A673 (cell line): ENCODE measurements around the gene HRH2. TPM values are rescaled to one million over a fixed set of nuclear protein-coding genes. Genes with fewer than 3 reads are reported as not detected.

Experiments
- BruUV-seq: library from RNA; stranded (reverse); fragments of 400-500 nt; replicated peaks from 2 replicates; lab custom pipeline; 2021; lab: Mats Ljungman, UMichigan
- CTCF ChIA-PET: fragments of 300-600 bp; sonication (Branson Sonifier 250); formaldehyde crosslinking; loops from one replicate; lab custom pipeline; 2022; ENCODE audit warnings: antibody characterized with exemption; lab: Charles Lee
- POLR2A ChIA-PET: fragments of 300-600 bp; sonication (Branson Sonifier 250); formaldehyde crosslinking; loops from one replicate; lab custom pipeline; 2022; ENCODE audit warnings: antibody characterized with exemption; ENCODE audit not compliant: low non-redundant PET; lab: Charles Lee
- DNase-seq: peaks from one replicate; pipeline ENCODE4 v3.0.0-alpha.2; 2015; ENCODE audit warnings: low spot score
- H3K27ac ChIP-seq: fragments of 200-600 bp; sonication (generic); 2 replicates; pipeline ENCODE4 v1.5.1; 2016; ENCODE audit warnings: mixed run types, low read depth, mild to moderate bottlenecking, mixed read lengths, antibody characterized with exemption, low read length; ENCODE audit not compliant: poor library complexity, severe bottlenecking
- H3K27me3 ChIP-seq: fragments of 200-600 bp; sonication (generic); replicated peaks from 2 replicates; pipeline ENCODE4 v1.6.1; 2017; ENCODE audit warnings: mixed run types, low read depth, mild to moderate bottlenecking, mixed read lengths, antibody characterized with exemption, low read length; ENCODE audit not compliant: insufficient read depth, poor library complexity
- H3K36me3 ChIP-seq: fragments of 200-600 bp; sonication (generic); 2 replicates; pipeline ENCODE4 v1.6.1; 2016; ENCODE audit warnings: mixed run types, mild to moderate bottlenecking, mixed read lengths, antibody characterized with exemption, low read length; ENCODE audit not compliant: insufficient read depth, poor library complexity, severe bottlenecking
- H3K4me1 ChIP-seq: fragments of 200-600 bp; sonication (generic); 2 replicates; pipeline ENCODE4 v1.6.1; 2017; ENCODE audit warnings: mixed run types, mild to moderate bottlenecking, mixed read lengths, antibody characterized with exemption, low read length; ENCODE audit not compliant: insufficient read depth, poor library complexity, severe bottlenecking
- H3K4me3 ChIP-seq: fragments of 200-600 bp; sonication (generic); 2 replicates; pipeline ENCODE4 v1.5.1; 2016; ENCODE audit warnings: low read depth, mixed run types, mild to moderate bottlenecking, mixed read lengths, low read length; ENCODE audit not compliant: poor library complexity, severe bottlenecking
- H3K9me3 ChIP-seq: fragments of 200-600 bp; sonication (generic); 2 replicates; pipeline ENCODE4 v1.6.1; 2016; ENCODE audit warnings: mixed run types, low read depth, mild to moderate bottlenecking, mixed read lengths, antibody characterized with exemption, low read length; ENCODE audit not compliant: poor library complexity, severe bottlenecking
- CTCF ChIP-seq: fragments of 300-800, 200-600 bp; sonication (generic); conservative IDR thresholded peaks from 2 replicates; pipeline ENCODE4 v1.5.1; 2017; ENCODE audit warnings: low read depth, mild to moderate bottlenecking, antibody characterized with exemption, low read length, moderate library complexity, mixed read lengths
- EZH2 ChIP-seq: fragments of 200-600 bp; sonication (generic); IDR thresholded peaks from 2 replicates; pipeline ENCODE4 v1.6.1; 2017; ENCODE audit warnings: borderline replicate concordance, low read depth, mild to moderate bottlenecking, mixed read lengths, antibody characterized with exemption, low read length; ENCODE audit not compliant: poor library complexity, severe bottlenecking
- intact Hi-C: fragments of 100-400 bp; cut with micrococcal nuclease; formaldehyde crosslinking; loops from one replicate; pipeline ENCODE4 v1.10.0; 2022; ENCODE audit not compliant: unreplicated experiment
- total RNA-seq: library from RNA; stranded (reverse); gene quantifications from 2 replicates; pipeline ENCODE4 v1.2.3, GENCODE V29; 2021

HRH2 gene
- total RNA-seq, 1 experiment from 2014 or later = not detected

GRCh38 chr5:175713930-175714329 lies 56.1 kb downstream of the HRH2 start:
- ChIA-PET CTCF (no interaction called here), POLR2A (no interaction called here)
- intact Hi-C loops = no loop called here
- no peak for DNase-seq
- TF ChIP-seq CTCF (no peak), EZH2 (no peak)
- no peaks in the 10 kb centered on the region for H3K36me3 ChIP-seq
- no peaks in the 10 kb centered on the region for H3K4me1 ChIP-seq
- H3K9me3 ChIP-seq = no peaks in the 10 kb centered on the region
- no peak overlapping the region for H3K4me3 ChIP-seq
- H3K27me3 ChIP-seq = peaks cover 43% of the 10 kb centered on the region
- no peak overlapping the region for H3K27ac ChIP-seq
- no TSS peak for BruUV-seq

- TF ChIP-seq CTCF = no peak
- no peak for TF ChIP-seq EZH2
- BruUV-seq = no TSS peak
- no peaks in the 10 kb centered on the region for H3K4me1 ChIP-seq
- no peak overlapping the region for H3K4me3 ChIP-seq
- POLR2A ChIA-PET = no interaction called here
- CTCF ChIA-PET = no interaction called here
- no peaks in the 10 kb centered on the region for H3K36me3 ChIP-seq
- no peak overlapping the region for H3K27ac ChIP-seq
- intact Hi-C loops = no loop called here
- no peak for DNase-seq
- H3K27me3 ChIP-seq = peaks cover 37% of the 10 kb centered on the region
- no peaks in the 10 kb centered on the region for H3K9me3 ChIP-seq
Measured at GRCh38 chr5:175714479-175715085, 56.7 kb downstream of the HRH2 start.

GRCh38 chr5:175715627-175716522 lies 58.0 kb downstream of the HRH2 start:
- H3K4me3 ChIP-seq = no peak overlapping the region
- intact Hi-C loops = no loop called here
- DNase-seq = no peak
- peaks cover 29% of the 10 kb centered on the region for H3K27me3 ChIP-seq
- no peaks in the 10 kb centered on the region for H3K9me3 ChIP-seq
- BruUV-seq = no TSS peak
- CTCF ChIA-PET = interaction anchor here (0.6 kb wide), 1 partner anchor 178 kb away, joined by 5 read pairs; no protein-coding TSS in a partner anchor
- no peaks in the 10 kb centered on the region for H3K36me3 ChIP-seq
- H3K27ac ChIP-seq = no peak overlapping the region
- no peaks in the 10 kb centered on the region for H3K4me1 ChIP-seq
- POLR2A ChIA-PET = no interaction called here
- TF ChIP-seq EZH2 (no peak), CTCF (no peak)
